ENCODE results near the gene COTL1.
"Not testable (repeated sequence)": the region's sequence is repeated elsewhere in the genome, so short reads cannot be mapped to it uniquely, and the experiment has no call there.

COTL1 gene

GRCh38 chr16:84641643-84642358, 23.9 kb upstream of the COTL1 start:
- no peak for DNase-seq

- DNase-seq, result no peak
These were observed 22.3 kb upstream of the COTL1 start for GRCh38 chr16:84640145-84640544.

DNA sequence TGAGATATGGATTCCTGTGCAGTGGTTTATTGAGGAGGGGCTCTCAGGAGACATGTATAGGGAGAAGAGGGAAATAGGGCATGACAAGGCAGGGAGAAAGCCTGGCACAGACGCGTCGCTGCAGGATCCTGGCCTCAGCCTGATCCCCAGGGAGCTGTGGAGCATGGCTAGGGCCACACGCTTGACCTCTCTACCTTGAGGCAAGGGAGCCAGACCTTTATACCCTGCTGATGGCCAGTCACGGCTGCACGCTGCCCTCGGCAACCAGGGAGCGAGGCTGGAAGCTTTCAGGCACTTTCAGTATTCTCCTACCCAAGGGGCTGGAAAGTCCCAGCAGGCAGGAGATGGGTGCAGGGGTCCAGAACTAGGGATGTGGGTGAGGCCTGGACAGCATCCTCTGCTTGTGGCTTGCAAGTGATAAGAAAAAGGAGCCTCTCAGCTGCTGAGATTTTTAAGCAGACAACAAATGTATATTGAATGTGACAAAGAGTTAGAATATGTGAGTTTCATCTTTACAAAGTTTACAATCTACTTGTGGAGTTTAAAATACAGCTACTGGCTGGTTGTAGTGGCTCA, 20.4 kb upstream of the COTL1 start:
- no peak for DNase-seq

- DNase-seq, result no peak
These were observed 19.8 kb upstream of the COTL1 start for GRCh38 chr16:84637709-84638108.

GRCh38 chr16:84635702-84636101, 17.8 kb upstream of the COTL1 start:
- no peak for DNase-seq

DNA sequence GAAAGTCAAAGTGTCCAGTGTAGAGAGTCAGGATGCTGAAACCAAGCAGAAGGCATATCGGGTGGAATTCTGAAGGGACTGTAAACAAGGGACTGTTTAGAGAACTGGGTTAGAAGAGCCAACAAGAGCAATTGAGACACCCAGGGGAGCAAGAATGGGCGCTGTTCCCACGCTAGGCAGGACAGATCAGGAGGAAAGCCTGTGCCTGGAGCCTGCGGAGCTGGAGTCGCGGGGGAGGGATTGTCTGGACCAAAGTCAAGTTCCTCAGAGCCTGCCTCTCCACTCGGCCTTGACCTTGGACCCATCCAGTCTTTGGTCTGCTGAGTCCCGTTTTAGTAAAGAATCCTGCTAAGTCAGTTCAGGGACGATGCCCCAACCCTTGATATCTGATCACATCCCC, 15.7 kb upstream of the COTL1 start:
- DNase-seq, result no peak

DNA sequence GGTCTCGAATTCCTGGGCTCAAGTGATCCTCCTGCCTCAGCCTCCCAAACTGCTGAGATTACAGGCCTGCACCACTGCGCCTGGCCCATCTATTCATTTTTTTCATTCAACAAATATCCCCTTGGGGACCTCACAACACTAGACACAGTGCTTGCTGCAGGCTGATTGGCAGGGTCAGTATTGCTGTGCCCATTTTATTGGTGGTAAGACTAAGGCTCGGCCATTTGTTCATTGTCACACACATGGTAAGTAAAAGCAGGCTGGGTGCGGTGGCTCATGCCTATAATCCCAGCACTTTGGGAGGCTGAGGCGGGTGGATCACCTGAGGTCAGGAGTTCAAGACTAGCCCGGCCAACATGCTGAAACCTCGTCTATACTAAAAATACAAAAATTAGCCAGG, 15.0 kb upstream of the COTL1 start:
- DNase-seq, result not testable (repeated sequence)

DNA sequence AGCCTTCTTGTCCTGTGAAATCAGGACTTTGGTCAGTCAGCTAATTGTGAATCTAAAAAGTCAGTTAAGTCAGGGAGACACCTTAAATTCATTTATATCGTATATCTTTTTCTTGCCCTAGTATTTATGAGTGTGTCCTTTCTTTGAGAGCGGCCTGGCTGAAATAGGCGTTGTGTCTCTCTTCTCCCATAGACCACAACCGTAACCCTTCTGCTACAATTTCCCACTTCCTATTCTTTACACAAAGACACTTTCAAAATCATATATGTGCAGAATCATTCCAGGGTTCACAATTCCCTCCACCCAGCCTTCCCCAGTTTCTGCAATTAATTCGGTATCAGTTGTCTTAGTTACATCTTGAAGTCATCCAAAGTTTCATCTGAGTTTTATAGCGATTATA, 14.0 kb upstream of the COTL1 start:
- no peak for DNase-seq

GRCh38 chr16:84631153-84631466, 13.2 kb upstream of the COTL1 start:
- DNase-seq, result no peak

- no peak for DNase-seq
These were observed 12.7 kb upstream of the COTL1 start for GRCh38 chr16:84630446-84631152.

DNA sequence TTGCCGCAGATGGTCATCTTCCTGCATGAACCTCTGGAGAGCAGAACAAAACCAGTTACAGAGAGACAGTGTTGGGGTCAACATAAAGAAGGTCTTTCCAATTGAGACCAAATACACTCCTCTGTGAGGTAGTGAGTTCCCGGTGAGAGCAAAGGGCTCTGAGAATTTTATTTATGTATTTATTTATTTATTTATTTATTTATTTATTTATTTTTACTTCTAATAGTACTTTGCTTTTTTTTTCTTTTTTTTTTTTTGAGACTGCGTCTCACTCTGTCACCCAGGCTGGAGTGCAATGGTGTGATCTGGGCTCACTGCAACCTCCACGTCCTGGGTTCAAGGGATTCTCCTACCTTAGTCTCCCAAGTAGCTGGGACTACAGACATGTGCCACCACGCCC, 12.1 kb upstream of the COTL1 start:
- no peak for DNase-seq

GRCh38 chr16:84629580-84629979, 11.7 kb upstream of the COTL1 start:
- no peak for DNase-seq

- DNase-seq, result no peak
These were observed 10.4 kb upstream of the COTL1 start for GRCh38 chr16:84628226-84628731.

- no peak for DNase-seq
These were observed 7.7 kb upstream of the COTL1 start for GRCh38 chr16:84625556-84625955.

GRCh38 chr16:84620913-84621312, 3.0 kb upstream of the COTL1 start:
- DNase-seq, result not testable (repeated sequence)

DNA sequence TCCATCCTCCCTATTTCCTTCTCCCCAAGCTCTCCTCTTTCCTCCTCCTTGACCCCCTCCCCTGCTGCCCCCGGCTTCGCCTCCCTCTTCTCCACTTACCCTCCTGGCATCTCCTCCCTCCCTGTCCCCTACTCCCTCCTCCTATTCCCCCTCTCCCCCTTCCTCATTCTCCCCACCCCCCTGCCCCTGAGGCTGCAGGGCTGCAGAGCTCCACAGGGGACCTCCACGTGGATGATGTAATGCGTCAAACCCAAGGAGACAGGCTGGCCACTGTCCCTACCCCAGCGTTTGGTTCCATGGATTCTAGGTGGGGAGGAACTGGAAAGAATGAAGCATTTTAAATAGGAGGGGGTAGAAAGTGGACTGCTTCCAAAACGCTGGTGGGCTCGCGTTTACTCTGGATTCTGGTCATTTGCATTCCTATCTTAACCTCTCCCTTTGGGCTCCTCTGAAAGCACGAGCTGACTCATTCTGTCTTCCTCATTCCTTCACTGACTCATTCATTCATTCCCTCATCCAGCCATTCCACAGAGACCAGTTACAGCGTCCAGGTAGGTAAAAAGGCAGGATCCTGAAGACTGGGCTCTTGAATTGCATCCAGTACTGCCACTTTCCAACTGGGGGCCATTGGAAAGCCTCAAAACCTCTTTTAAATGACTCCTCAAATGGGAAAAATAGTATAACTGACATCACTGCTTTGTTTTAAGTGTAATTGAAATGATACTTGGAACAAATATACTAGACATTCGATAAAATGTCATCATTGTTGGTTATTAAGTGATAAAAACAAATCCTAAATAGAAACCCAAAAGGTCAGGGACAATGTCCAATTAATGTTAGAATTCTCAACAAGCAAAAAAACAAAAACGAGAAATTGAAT, 943 bp upstream of the COTL1 start:
- DNase-seq, result no peak

DNA sequence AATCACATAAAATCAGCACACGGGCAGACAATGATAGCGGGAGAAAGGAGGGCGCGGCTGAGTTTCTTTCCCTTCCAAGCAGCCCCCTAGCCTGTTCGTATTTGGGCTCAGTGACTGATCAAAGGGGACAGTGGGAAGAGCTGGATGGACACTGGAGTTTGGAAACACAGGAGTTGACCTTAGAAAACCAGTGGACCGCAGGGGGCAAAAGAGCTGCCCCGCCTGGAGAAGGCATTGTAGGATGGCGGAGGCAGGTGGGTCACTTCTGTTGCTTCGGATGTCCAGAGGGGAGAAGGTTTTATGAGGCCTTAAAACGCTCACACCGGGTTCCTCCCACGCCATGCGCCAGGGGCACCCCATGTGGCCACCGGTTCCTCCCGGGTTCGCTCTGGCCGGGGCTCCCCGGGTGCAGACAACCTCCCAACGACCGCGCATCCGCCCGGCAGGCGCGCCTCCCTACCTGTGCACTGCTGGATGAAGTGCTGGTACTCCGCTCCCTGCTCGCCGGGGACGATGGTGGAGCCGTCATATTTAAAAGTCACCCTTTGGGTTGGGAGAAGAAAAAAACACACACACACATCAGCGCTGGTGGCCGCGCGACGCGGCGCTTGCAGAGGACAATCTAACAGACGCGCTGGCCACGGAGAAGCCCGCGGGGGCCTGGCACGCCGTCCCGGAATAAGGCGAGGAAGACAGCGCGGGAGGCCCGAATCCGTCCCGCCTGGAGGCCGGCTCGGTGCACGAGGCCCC, 662 bp downstream of the COTL1 start:
- no peak for DNase-seq

GRCh38 chr16:84616515-84616914, 1.4 kb downstream of the COTL1 start:
- no peak for DNase-seq

GRCh38 chr16:84614968-84615813, 2.7 kb downstream of the COTL1 start:
- no peak for DNase-seq

GRCh38 chr16:84614623-84614967, 3.3 kb downstream of the COTL1 start:
- no peak for DNase-seq

- DNase-seq, result no peak
These were observed 3.8 kb downstream of the COTL1 start for GRCh38 chr16:84614073-84614459.

All from NCI-H2029 treated with DMSO at 0.1 percent for 48 hours (cell line).